Nephron progenitor cell (in vitro differentiated cells): ENCODE results near the gene MFNG.
A peak's percentile ranks its signal among the peaks of the same experiment; 100 is the strongest.

ENCODE experiments used
- DNase-seq: peaks from one replicate; pipeline ENCODE4 v3.0.0; 2021
- H3K27ac Mint-ChIP-seq: 2 replicates; pipeline ENCODE4 v1.8.0; 2021; ENCODE audit warnings: mild to moderate bottlenecking, moderate library complexity, mixed read lengths
- H3K27me3 Mint-ChIP-seq: 2 replicates; pipeline ENCODE4 v1.8.0; 2021; ENCODE audit warnings: mild to moderate bottlenecking, low read depth, mixed read lengths; ENCODE audit not compliant: poor library complexity
- H3K36me3 Mint-ChIP-seq: 2 replicates; pipeline ENCODE4 v1.8.0; 2021; ENCODE audit warnings: low read depth, mixed read lengths
- H3K4me1 Mint-ChIP-seq: 2 replicates; pipeline ENCODE4 v1.8.0; 2021; ENCODE audit warnings: mixed read lengths
- H3K4me3 Mint-ChIP-seq: 2 replicates; pipeline ENCODE4 v1.8.0; 2021; ENCODE audit warnings: mild to moderate bottlenecking, moderate library complexity, mixed read lengths
- H3K9me3 Mint-ChIP-seq: 2 replicates; pipeline ENCODE4 v1.8.0; 2021; ENCODE audit warnings: mild to moderate bottlenecking, moderate library complexity, mixed read lengths
- TF ChIP-seq, protein P1 (sequence below): fragments of 200-600 bp; sonication (generic); IDR thresholded peaks from 2 replicates; pipeline ENCODE4 v1.5.0; 2021; ENCODE audit warnings: antibody characterized with exemption

MFNG gene

DNA sequence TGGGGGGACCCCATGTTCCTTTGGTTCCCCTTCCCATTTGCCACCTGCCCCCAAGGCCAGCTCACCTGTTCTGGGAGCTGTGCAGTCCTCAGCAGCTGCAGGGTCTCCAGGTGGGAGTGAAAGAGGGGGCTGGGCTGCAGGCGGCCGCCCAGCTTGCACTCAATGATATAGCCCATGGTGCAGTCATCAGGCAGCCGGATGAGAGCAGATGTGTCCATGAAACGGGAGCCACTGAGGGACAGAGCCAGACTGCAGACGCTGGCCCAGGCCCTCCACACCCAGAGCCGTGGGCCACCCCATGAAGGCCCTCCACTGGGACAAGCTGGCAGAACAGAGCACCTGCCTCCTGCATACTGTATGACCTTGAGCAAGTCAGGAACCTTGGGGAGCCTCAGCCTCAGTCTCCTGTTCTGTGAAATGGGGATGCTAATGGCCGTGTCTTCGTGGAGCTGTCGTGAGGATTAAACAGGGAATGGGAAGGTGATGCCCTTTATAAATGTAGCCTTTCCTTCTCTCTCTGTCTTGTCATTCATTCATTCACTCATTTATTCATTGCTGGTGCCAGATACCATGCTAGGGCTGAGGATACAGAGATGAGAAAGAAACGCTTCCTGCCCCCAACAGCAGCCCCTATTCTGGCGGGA lies 11.6 kb downstream of the MFNG start:
- Mint-ChIP-seq H3K27ac (no peak overlapping the region), H3K4me3 (no peak overlapping the region), H3K27me3 (peaks cover 26% of the 10 kb centered on the region), H3K36me3 (no peaks in the 10 kb centered on the region), H3K9me3 (no peaks in the 10 kb centered on the region), H3K4me1 (peaks cover 7% of the 10 kb centered on the region)
- no peak for DNase-seq
- TF ChIP-seq, protein P1, sequence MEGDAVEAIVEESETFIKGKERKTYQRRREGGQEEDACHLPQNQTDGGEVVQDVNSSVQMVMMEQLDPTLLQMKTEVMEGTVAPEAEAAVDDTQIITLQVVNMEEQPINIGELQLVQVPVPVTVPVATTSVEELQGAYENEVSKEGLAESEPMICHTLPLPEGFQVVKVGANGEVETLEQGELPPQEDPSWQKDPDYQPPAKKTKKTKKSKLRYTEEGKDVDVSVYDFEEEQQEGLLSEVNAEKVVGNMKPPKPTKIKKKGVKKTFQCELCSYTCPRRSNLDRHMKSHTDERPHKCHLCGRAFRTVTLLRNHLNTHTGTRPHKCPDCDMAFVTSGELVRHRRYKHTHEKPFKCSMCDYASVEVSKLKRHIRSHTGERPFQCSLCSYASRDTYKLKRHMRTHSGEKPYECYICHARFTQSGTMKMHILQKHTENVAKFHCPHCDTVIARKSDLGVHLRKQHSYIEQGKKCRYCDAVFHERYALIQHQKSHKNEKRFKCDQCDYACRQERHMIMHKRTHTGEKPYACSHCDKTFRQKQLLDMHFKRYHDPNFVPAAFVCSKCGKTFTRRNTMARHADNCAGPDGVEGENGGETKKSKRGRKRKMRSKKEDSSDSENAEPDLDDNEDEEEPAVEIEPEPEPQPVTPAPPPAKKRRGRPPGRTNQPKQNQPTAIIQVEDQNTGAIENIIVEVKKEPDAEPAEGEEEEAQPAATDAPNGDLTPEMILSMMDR = no peak

DNA sequence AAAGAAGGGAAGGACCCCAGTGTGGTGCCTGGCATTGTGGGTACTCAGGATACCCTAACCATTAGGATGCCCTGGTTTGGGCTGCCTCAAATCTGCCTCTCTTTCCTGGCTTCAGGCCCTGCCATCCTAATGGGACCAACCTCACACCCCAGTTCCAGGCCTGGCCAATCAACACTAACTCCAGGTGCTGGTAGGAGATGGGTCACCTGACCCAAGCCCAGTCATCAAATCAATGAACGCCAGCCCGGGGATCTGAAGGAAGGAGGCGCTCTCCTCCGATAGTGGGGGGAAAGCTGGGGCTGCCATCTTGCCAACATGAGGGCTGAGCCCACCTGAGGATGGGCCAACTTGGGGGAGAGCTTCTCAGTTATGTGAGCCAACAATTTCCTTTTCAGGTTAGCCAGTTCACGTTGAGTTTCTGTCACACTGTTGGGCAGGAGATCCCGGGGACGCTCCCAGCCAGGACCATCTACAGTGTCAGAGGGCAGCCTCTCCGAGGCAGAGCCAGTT lies 12.7 kb downstream of the MFNG start:
- Mint-ChIP-seq H3K27me3 (peaks cover 23% of the 10 kb centered on the region), H3K4me3 (no peak overlapping the region), H3K36me3 (no peaks in the 10 kb centered on the region), H3K4me1 (peaks cover 7% of the 10 kb centered on the region), H3K9me3 (no peaks in the 10 kb centered on the region), H3K27ac (no peak overlapping the region)
- DNase-seq = no peak
- TF ChIP-seq, protein P1 = no peak

DNA sequence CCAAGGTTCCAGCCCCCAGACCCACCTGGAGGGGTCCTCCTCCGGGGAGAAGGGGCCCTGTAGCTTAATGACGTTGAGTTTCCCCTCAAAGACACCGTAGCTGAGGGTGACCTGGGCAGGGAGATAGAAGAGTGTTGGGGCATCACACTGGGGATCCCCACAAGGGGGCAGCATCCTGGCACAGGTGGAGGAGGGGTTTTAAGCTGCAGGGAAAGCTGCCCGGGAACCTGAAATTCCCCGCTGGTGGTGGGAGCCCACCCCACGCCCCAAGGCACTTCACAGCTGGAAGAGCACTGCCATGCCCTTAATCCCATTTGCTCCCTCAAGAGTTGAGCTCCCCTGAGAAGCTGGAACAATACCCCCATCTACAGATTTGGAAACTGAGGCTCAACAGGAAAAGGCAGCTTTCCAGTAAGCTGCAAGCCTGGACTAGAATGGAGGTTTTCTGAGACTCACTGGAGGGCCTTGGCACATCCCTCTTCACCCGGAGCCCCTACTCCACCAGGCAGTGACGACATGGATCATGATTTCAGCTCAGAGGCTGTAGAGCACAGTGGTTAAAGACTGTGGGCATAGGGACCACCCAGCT lies 13.7 kb downstream of the MFNG start:
- Mint-ChIP-seq H3K4me1 (peaks cover 7% of the 10 kb centered on the region), H3K4me3 (no peak overlapping the region), H3K27ac (no peak overlapping the region), H3K36me3 (no peaks in the 10 kb centered on the region), H3K9me3 (no peaks in the 10 kb centered on the region), H3K27me3 (peaks cover 29% of the 10 kb centered on the region)
- TF ChIP-seq, protein P1 = peak; percentile 39
- peak; percentile 47 for DNase-seq

DNA sequence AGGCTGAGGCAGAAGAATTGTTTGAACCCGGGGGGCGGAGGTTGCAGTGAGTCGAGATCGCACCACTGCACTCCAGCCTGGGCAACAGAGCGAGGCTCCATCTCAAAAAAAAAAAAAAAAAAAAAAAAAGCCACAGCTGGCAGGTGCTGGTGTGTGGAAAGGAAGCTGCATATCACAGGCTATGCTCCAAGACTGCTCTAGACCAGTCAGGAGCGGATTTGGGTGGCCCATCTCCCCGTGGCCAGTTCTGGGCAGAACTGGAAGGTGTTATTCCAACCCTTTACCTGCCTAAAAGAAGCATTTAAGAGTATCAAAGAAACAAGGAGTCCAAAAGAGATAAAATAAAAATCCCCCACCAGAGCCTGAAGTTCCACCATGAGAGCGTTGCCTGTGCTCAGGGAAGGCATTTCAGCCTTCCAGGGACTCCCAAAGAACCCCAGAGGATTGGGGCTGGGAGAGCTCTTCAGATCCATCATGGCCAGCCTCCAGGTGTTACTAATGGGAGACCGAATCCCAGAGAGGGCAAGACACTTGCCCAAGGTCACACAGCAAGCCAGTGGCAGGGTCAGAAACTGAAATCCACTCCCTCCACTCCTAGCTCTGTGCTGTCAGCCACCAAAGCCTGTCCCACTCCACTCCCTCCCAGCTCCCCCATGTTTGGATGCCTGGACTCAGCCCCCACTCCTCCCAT lies 14.3 kb downstream of the MFNG start:
- Mint-ChIP-seq H3K36me3 (no peaks in the 10 kb centered on the region), H3K9me3 (no peaks in the 10 kb centered on the region), H3K27me3 (peaks cover 32% of the 10 kb centered on the region), H3K4me3 (no peak overlapping the region), H3K27ac (no peak overlapping the region), H3K4me1 (peaks cover 7% of the 10 kb centered on the region)
- no peak for DNase-seq
- TF ChIP-seq, protein P1 = no peak

DNA sequence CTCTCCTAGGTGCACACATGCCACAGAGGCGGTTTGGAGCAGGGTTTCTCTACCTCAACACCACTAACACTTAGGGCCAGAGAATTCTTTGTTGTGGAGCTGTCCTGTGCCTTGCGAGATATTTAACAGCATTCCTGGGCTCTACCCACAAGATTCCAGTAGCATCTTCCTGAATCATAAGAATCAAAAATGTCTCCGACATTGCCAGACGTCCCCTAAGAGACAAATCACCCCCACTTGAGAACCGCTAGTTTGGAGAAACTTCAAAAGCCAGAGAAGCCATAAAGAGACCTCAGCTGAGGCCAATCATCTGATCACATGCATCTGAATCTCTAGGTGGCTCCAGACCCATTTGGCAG lies 16.1 kb downstream of the MFNG start:
- Mint-ChIP-seq H3K27me3 (peaks cover 30% of the 10 kb centered on the region), H3K36me3 (no peaks in the 10 kb centered on the region), H3K27ac (no peak overlapping the region), H3K4me3 (no peak overlapping the region), H3K9me3 (no peaks in the 10 kb centered on the region), H3K4me1 (peaks cover 7% of the 10 kb centered on the region)
- no peak for DNase-seq
- TF ChIP-seq, protein P1 = no peak
